B cell (primary cell): Measurements from ENCODE around the gene RNLS.

Experiments
- CTCF ChIP-seq: fragments of 200-600 bp; IDR thresholded peaks from one replicate; pipeline ENCODE4 v1.8.0; 2022; ENCODE audit warnings: antibody characterized with exemption, mild to moderate bottlenecking
- EZH2 ChIP-seq: IDR thresholded peaks from 2 replicates; pipeline ENCODE4 v1.6.1; 2012; ENCODE audit warnings: borderline replicate concordance, low read depth, mild to moderate bottlenecking, moderate library complexity, low read length; ENCODE audit not compliant: insufficient read depth, poor library complexity, severe bottlenecking

GRCh38 chr10:88471899-88472298 lies 111.2 kb downstream of the RNLS start:
- TF ChIP-seq CTCF (no peak), EZH2 (no peak)
